Calu3 (cell line): ENCODE results near the gene ELAVL1. TPM values are rescaled to one million over a fixed set of nuclear protein-coding genes. Genes with fewer than 3 reads are reported as not detected.
A peak's percentile ranks its signal among the peaks of the same experiment; 100 is the strongest.

Source experiments
- BruUV-seq: library from RNA; stranded (reverse); fragments of 400-500 nt; replicated peaks from 2 replicates; lab custom pipeline; 2021; lab: Mats Ljungman, UMichigan
- CTCF ChIA-PET: fragments of 300-600 bp; sonication (Branson Sonifier 250); formaldehyde crosslinking; loops from one replicate; lab custom pipeline; 2022; ENCODE audit warnings: antibody characterized with exemption; lab: Charles Lee
- DNase-seq: peaks from one replicate; pipeline ENCODE4 v3.0.0; 2022
- H3K27ac Mint-ChIP-seq: one replicate; pipeline ENCODE4 v1.8.0; 2022; ENCODE audit warnings: mixed read lengths; ENCODE audit not compliant: unreplicated experiment
- H3K27me3 Mint-ChIP-seq: one replicate; pipeline ENCODE4 v1.8.0; 2022; ENCODE audit warnings: mixed read lengths; ENCODE audit not compliant: unreplicated experiment
- H3K36me3 Mint-ChIP-seq: one replicate; pipeline ENCODE4 v1.8.0; 2022; ENCODE audit warnings: mild to moderate bottlenecking, moderate library complexity, mixed read lengths; ENCODE audit not compliant: insufficient read depth, unreplicated experiment
- H3K4me1 Mint-ChIP-seq: one replicate; pipeline ENCODE4 v1.8.0; 2022; ENCODE audit warnings: mild to moderate bottlenecking, low read depth, mixed read lengths; ENCODE audit not compliant: unreplicated experiment
- H3K4me3 Mint-ChIP-seq: one replicate; pipeline ENCODE4 v1.8.0; 2022; ENCODE audit warnings: mild to moderate bottlenecking, low read depth, moderate library complexity, mixed read lengths; ENCODE audit not compliant: unreplicated experiment
- H3K9me3 Mint-ChIP-seq: one replicate; pipeline ENCODE4 v1.8.0; 2022; ENCODE audit warnings: low read depth, mixed read lengths; ENCODE audit not compliant: unreplicated experiment
- CTCF ChIP-seq: fragments of 200-600 bp; IDR thresholded peaks from one replicate; pipeline ENCODE4 v1.8.0; 2022; ENCODE audit warnings: antibody characterized with exemption; ENCODE audit not compliant: unreplicated experiment
- intact Hi-C: fragments of 100-400 bp; cut with micrococcal nuclease; formaldehyde crosslinking; loops from one replicate; pipeline ENCODE4 v1.10.0; 2022; ENCODE audit not compliant: unreplicated experiment
- total RNA-seq: library from RNA; stranded (reverse); gene quantifications from 2 replicates; pipeline ENCODE4 v1.2.3, GENCODE V29; 2022

Gene ELAVL1
- total RNA-seq, 1 experiment from 2014 or later = 81.2 TPM

GRCh38 chr19:7928334-7928706 lies 77.1 kb downstream of the ELAVL1 start:
- no peak overlapping the region for H3K27ac Mint-ChIP-seq
- CTCF ChIA-PET = interaction anchor here (0.6 to 1.4 kb wide), 2 partner anchors 8 to 132 kb away, joined by 4 to 8 read pairs; partner anchors contain the start of gene SNAPC2
- no peak for DNase-seq
- H3K9me3 Mint-ChIP-seq = no peaks in the 10 kb centered on the region
- no peak overlapping the region for H3K4me3 Mint-ChIP-seq
- intact Hi-C loops = no loop called here
- H3K36me3 Mint-ChIP-seq = peaks cover 47% of the 10 kb centered on the region
- no peaks in the 10 kb centered on the region for H3K27me3 Mint-ChIP-seq
- BruUV-seq = no TSS peak
- H3K4me1 Mint-ChIP-seq = peaks cover 8% of the 10 kb centered on the region
- no peak for TF ChIP-seq CTCF

GRCh38 chr19:7927605-7928333 lies 77.7 kb downstream of the ELAVL1 start:
- Mint-ChIP-seq H3K4me3 (no peak overlapping the region), H3K9me3 (no peaks in the 10 kb centered on the region), H3K27me3 (no peaks in the 10 kb centered on the region), H3K27ac (no peak overlapping the region), H3K36me3 (peaks cover 45% of the 10 kb centered on the region), H3K4me1 (peaks cover 8% of the 10 kb centered on the region)
- CTCF ChIA-PET = no interaction called here
- no TSS peak for BruUV-seq
- TF ChIP-seq CTCF = no peak
- intact Hi-C loops = no loop called here
- DNase-seq = no peak

GRCh38 chr19:7926727-7927604 lies 78.5 kb downstream of the ELAVL1 start:
- H3K9me3 Mint-ChIP-seq = no peaks in the 10 kb centered on the region
- H3K27me3 Mint-ChIP-seq = no peaks in the 10 kb centered on the region
- TF ChIP-seq CTCF = no peak
- H3K36me3 Mint-ChIP-seq = peaks cover 41% of the 10 kb centered on the region
- H3K27ac Mint-ChIP-seq = no peak overlapping the region
- H3K4me3 Mint-ChIP-seq = peak overlapping the region; percentile 50
- peaks cover 8% of the 10 kb centered on the region for H3K4me1 Mint-ChIP-seq
- intact Hi-C loops = no loop called here
- DNase-seq = no peak
- CTCF ChIA-PET = interaction anchor here (1.0 kb wide), 1 partner anchor 16 kb away, joined by 7 read pairs; the partner anchor contains the start of gene TIMM44
- BruUV-seq = no TSS peak

GRCh38 chr19:7926021-7926726 lies 79.3 kb downstream of the ELAVL1 start, which contains the start of gene CTXN1:
CTXN1 (minus strand) TSS chr19:7926135; CDS start chr19:7925538, 597 bp downstream.
- intact Hi-C loops = no loop called here
- peak within 1 kb of the TSS; percentile 61 for H3K27ac Mint-ChIP-seq
- H3K4me3 Mint-ChIP-seq = peak within 1 kb of the TSS; percentile 66
- no peaks in the 10 kb centered on the region for H3K9me3 Mint-ChIP-seq
- DNase-seq = peak; percentile 79
- peaks cover 8% of the 10 kb centered on the region for H3K4me1 Mint-ChIP-seq
- CTCF ChIA-PET = interaction anchor here (1.0 kb wide), 1 partner anchor 17 kb away, joined by 7 read pairs; the partner anchor contains the start of gene TIMM44
- H3K36me3 Mint-ChIP-seq = peaks cover 39% of the 10 kb centered on the region
- no peak for TF ChIP-seq CTCF
- BruUV-seq = no TSS peak
- no peaks in the 10 kb centered on the region for H3K27me3 Mint-ChIP-seq
